Stimulated activated CD4-positive, alpha-beta T cell treated with anti-CD3 and anti-CD28 coated beads, Interleukin-2, amount 100 ng/mL, for 24 hours (primary cell): Measurements from ENCODE around the gene HIP1.

ENCODE experiments used
- DNase-seq, 2 donors: peaks; one replicate each; pipeline ENCODE4 v3.0.0-alpha.2; 2020

HIP1 gene

GRCh38 chr7:75667938-75668337 is 70.8 kb downstream of the HIP1 start:
- no peak for DNase-seq

- no peak for DNase-seq
Measured at GRCh38 chr7:75663302-75663907, 75.3 kb downstream of the HIP1 start.

GRCh38 chr7:75662579-75663301 is 76.0 kb downstream of the HIP1 start:
- DNase-seq, result no peak

- no peak for DNase-seq
Measured at GRCh38 chr7:75660566-75661215, 78.0 kb downstream of the HIP1 start.

GRCh38 chr7:75658802-75659201 is 79.9 kb downstream of the HIP1 start:
- no peak for DNase-seq

- no peak for DNase-seq
Measured at GRCh38 chr7:75658369-75658768, 80.4 kb downstream of the HIP1 start.

- DNase-seq, result no peak
Measured at GRCh38 chr7:75657866-75658265, 80.9 kb downstream of the HIP1 start.

- DNase-seq, result no peak
Measured at GRCh38 chr7:75656740-75657139, 82.0 kb downstream of the HIP1 start.

GRCh38 chr7:75655536-75655935 is 83.2 kb downstream of the HIP1 start:
- no peak for DNase-seq

GRCh38 chr7:75654855-75655254 is 83.9 kb downstream of the HIP1 start:
- DNase-seq, result no peak

- DNase-seq, result no peak
Measured at GRCh38 chr7:75653651-75654050, 85.1 kb downstream of the HIP1 start.

GRCh38 chr7:75652788-75653187 is 86.0 kb downstream of the HIP1 start:
- DNase-seq, result no peak

GRCh38 chr7:75650681-75651080 is 88.1 kb downstream of the HIP1 start:
- no peak for DNase-seq

GRCh38 chr7:75650062-75650461 is 88.7 kb downstream of the HIP1 start:
- DNase-seq, result no peak

- no peak for DNase-seq
Measured at GRCh38 chr7:75649462-75649861, 89.3 kb downstream of the HIP1 start.

GRCh38 chr7:75647709-75648438 is 90.9 kb downstream of the HIP1 start:
- no peak for DNase-seq

GRCh38 chr7:75646571-75647102 is 92.1 kb downstream of the HIP1 start:
- DNase-seq, result no peak

- no peak for DNase-seq
Measured at GRCh38 chr7:75645570-75645969, 93.2 kb downstream of the HIP1 start.

- DNase-seq, result no peak
Measured at GRCh38 chr7:75644589-75644988, 94.2 kb downstream of the HIP1 start.

- DNase-seq, result peak; percentile 67 to 74
Measured at GRCh38 chr7:75642810-75643486, 95.8 kb downstream of the HIP1 start.

- no peak for DNase-seq
Measured at GRCh38 chr7:75640201-75640600, 98.5 kb downstream of the HIP1 start.

GRCh38 chr7:75639886-75640190 is 98.9 kb downstream of the HIP1 start:
- DNase-seq, result no peak
